ENCODE data around the gene TMEM134. TPM values are rescaled to one million over a fixed set of nuclear protein-coding genes. Genes with fewer than 3 reads are reported as not detected.

Gene TMEM134
- total RNA-seq, 1 experiment from 2014 or later, result 61.1 TPM

DNA sequence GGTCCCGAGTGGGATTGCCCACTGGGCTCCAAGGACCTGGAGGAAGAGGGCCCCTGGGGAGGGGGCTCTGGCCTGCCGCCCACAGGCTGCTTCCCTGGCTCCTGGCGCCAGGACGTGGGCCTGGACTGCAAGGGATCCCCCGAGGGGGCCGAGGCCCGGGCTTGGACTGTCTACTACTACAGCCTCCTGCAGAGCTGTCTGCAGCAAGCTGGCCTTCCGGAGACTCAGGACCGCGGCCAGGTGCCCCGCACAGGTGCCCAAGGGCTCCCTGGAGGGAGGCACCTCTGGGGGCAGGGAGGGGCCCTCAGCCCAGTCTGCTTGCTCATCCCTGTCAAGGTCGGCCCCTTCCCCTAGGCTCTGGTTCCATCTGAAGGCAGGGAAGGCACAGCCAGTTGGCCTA, 51.6 kb downstream of the TMEM134 start:
- H3K4me3 ChIP-seq, result no peak overlapping the region
- H3K27ac ChIP-seq, result no peak overlapping the region
- DNase-seq (ENCODE audit: low read depth in 1 of 2, low spot score in 2 of 2), result no peak
- peaks cover 5% of the 10 kb centered on the region for H3K9me3 ChIP-seq (replicated peaks)
- H3K27me3 ChIP-seq (replicated peaks), result peaks cover 36% of the 10 kb centered on the region
- H3K4me1 ChIP-seq (replicated peaks), result peaks cover 26% of the 10 kb centered on the region
- 0 out of 2 replicates have a peak, but pooled peaks cover 4% of the 10 kb centered on the region for H3K36me3 ChIP-seq

DNA sequence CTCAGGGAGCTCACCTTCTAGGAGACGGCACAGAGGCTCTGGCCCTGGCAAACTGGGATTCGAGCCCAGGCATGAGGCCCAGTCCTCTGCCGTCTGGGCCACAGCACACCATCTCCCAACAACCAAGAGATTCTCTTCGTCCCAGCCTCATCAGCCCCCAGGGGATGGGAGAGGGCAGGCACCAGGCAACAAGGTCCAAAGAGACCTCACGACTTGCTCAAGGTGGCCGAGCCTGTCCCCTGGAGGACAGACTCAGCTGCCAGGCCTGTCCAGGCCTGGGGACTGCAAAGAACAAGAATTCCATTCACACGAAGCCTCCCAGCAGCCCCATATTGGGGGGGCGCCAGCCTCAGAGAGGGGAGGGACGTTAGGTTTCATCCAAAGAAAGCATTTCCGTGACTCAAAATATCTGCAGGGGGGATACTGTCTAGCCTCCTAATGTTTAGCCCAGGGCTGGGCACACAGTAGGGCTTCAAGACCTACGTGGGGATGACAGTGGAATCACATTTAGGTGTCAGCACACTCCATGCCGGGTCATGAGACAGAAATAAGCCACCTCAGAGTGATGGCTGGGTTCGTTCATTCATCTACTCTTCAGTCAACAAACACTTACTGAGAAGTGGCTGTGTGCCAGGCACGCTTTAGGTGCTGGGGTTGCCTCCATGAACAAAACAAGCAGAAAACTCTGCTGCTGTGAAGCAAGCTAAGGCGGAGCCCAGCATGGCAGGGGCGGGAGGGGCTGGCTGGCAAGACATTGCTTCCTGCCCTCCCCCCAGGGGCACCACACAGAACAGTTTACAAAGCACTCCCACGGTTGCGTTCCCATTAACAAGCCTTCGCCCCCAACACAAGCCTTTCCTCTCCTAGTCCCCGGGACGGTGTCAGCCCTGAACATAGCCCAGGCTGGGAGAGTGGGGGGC, 52.4 kb downstream of the TMEM134 start:
- Histone ChIP-seq H3K4me3 (no peak overlapping the region), H3K9me3 (replicated peaks) (peaks cover 5% of the 10 kb centered on the region), H3K27me3 (replicated peaks) (peaks cover 44% of the 10 kb centered on the region), H3K36me3 (0 out of 2 replicates have a peak, but pooled peaks cover 4% of the 10 kb centered on the region), H3K4me1 (replicated peaks) (peaks cover 26% of the 10 kb centered on the region), H3K27ac (no peak overlapping the region)
- no peak for DNase-seq (ENCODE audit: low read depth in 1 of 2, low spot score in 2 of 2)

DNA sequence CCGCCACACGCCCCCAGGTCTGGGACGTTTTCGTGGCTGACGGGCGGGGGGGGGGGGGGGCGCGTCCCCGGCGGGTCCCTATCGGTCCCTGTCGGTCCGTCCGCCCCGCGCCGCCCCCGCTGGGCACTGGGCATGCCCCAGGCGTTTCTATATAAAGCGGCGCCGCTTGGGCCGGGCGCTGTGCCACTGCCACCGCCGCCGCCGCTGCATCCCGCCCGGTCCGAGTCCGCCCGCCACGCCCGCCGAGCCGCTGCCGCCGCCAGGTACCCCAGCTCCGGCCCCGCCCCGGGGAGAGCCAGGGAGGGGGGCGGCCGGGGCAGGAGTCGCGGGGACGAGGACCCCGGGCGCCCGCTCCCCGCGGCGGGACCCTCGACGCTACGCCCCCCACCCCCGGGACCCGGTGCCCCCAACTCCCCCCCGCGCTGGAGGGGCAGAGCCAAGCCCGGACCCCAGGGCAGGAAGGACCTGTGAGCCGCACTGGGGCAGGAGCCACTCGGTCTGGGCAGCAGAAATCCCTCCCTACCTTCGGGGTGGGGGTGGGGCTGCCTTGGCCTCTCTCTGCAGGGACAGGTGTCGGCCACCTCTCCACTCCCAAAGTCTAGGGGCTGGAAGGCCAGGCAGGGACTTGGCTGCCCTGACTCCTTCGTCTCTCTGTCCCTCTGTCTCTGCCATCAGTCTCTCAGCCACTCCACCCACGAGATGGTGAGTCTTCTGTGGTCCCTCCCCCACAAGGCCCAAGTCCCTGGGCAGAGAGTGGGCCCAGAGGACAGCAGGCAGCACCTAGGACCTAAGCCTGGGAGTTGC, 53.3 kb downstream of the TMEM134 start, which contains the start of gene CARNS1:
Gene CARNS1, plus strand, starts transcription at position 178 of the 804 bp plus-strand sequence. Its CDS starts 522 bp downstream, at position 700.
- H3K4me3 ChIP-seq, result no peak within 1 kb of the TSS
- 0 out of 2 replicates have a peak, but pooled peaks cover 3% of the 10 kb centered on the region for H3K36me3 ChIP-seq
- peaks cover 3% of the 10 kb centered on the region for H3K9me3 ChIP-seq (replicated peaks)
- H3K27ac ChIP-seq, result no peak within 1 kb of the TSS
- no peak for DNase-seq (ENCODE audit: low read depth in 1 of 2, low spot score in 2 of 2)
- H3K4me1 ChIP-seq (replicated peaks), result peaks cover 19% of the 10 kb centered on the region
- H3K27me3 ChIP-seq (replicated peaks), result peaks cover 54% of the 10 kb centered on the region

DNA sequence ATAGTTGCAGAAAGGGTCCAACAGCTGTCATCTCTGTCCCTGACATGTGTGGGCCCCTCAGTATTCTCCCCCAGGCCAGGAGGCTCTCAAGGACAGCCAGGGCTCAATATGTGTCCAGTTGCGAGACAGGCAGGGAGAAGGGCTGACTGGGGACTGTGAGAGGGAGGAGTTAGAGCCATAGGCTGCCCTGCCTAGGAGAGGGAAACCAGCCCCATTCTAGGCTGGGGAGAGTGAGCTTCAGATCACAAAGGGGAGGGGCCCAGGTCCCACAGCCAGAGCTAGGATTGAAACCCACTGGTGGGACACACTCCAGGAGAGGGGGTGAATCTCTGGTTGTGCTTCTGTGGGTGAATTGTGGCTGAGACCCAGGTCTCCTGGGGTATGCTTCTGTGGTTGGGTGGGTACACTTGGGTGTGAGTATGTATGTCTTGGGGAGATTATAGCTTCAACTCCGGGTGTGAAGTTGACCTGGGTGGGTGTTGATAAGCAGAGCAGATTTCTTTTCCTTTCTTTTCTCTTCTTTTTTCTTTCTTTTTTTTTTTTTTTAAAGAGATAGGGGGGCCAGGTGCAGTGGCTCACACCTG, 55.7 kb downstream of the TMEM134 start:
- Histone ChIP-seq H3K4me1 (replicated peaks) (0 out of 2 replicates have a peak, but pooled peaks cover 8% of the 10 kb centered on the region), H3K27me3 (replicated peaks) (peaks cover 77% of the 10 kb centered on the region), H3K4me3 (no peak overlapping the region), H3K36me3 (no peaks in the 10 kb centered on the region), H3K27ac (no peak overlapping the region), H3K9me3 (replicated peaks) (no peaks in the 10 kb centered on the region; the same call in 1 of the 2 replicates)
- DNase-seq (ENCODE audit: low read depth in 1 of 2, low spot score in 2 of 2), result no peak

DNA sequence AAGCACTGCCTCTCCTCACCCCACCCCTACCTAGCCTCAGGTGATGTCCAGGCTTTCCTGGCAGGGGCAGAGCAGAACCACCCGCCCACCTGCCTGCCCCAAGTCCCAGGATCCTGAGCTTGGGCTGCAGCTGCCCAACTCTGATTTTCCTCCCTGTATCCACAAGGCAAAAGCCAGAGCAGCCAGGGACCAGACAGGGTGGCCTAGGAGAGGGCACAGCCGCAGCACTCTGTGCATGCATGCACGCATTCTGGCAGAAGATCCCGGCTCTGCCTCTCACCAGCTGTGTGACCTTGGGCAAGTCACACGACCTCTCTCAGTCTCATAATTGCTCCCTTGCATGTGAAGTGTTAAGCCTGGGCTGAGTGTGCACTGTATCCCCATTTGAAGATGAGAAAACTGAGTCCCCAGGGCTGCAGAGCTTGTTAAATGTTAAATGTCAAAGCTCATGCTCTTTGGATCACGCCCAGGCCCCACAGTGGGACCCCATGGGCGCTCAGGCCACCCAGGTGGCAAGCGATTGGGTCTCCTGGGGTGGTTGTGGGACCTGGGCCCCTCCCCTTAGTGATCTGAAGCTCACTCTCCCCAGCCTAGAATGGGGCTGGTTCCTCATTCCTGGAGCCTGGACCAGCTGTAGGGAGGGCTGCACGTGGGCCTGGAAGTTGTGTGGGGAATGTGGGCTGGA, 56.4 kb downstream of the TMEM134 start:
- Histone ChIP-seq H3K4me3 (no peak overlapping the region), H3K27me3 (replicated peaks) (peaks cover 84% of the 10 kb centered on the region), H3K36me3 (no peaks in the 10 kb centered on the region), H3K9me3 (replicated peaks) (no peaks in the 10 kb centered on the region; the same call in 1 of the 2 replicates), H3K27ac (no peak overlapping the region), H3K4me1 (replicated peaks) (0 out of 2 replicates have a peak, but pooled peaks cover 8% of the 10 kb centered on the region)
- DNase-seq (ENCODE audit: low read depth in 1 of 2, low spot score in 2 of 2), result no peak

DNA sequence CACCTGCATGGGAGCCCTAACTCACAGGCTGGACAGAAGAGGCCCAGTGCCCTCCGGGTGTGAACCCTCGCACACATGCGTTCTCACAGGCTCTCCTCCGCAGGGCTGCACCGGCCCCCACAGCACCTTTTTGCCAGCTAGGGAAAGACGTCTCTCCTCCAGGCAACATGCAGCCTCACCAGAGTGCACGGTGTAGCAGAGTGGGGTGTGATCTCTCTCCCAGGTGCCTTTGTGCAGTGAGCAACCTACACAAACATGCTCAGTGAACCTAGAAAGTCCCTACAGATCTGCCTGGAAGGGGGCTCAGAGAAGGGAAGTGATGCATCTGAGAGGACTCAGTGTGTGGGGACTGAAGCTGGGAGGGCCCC, 57.3 kb downstream of the TMEM134 start:
- Histone ChIP-seq H3K27ac (no peak overlapping the region), H3K36me3 (no peaks in the 10 kb centered on the region), H3K4me1 (replicated peaks) (0 out of 2 replicates have a peak, but pooled peaks cover 3% of the 10 kb centered on the region), H3K4me3 (no peak overlapping the region), H3K27me3 (replicated peaks) (peaks cover 91% of the 10 kb centered on the region), H3K9me3 (replicated peaks) (no peaks in the 10 kb centered on the region; the same call in 1 of the 2 replicates)
- no peak for DNase-seq (ENCODE audit: low read depth in 1 of 2, low spot score in 2 of 2)

Other genes with a start within 250 kb of the TMEM134 start
- gene GRK2, start 202.8 kb downstream of the TMEM134 start, total RNA-seq (2014; rRNA removed; shearing (Covaris generic)), result 96.2 and 138 TPM in 2 replicates
- gene ANKRD13D, start 179.9 kb downstream of the TMEM134 start, total RNA-seq (2014; rRNA removed; shearing (Covaris generic)), result 40.2 and 61.7 TPM in 2 replicates
- gene SSH3, start 165.7 kb downstream of the TMEM134 start, total RNA-seq (2014; rRNA removed; shearing (Covaris generic)), result 13.4 and 17.5 TPM in 2 replicates
- gene POLD4, start 115.7 kb downstream of the TMEM134 start, total RNA-seq (2014; rRNA removed; shearing (Covaris generic)), result 81.8 and 125 TPM in 2 replicates
- gene CLCF1, start 95.7 kb downstream of the TMEM134 start, total RNA-seq (2014; rRNA removed; shearing (Covaris generic)), result 6.9 and 9.4 TPM in 2 replicates
- 13.8 and 25.1 TPM in 2 replicates for gene RAD9A, start 77.3 kb downstream of the TMEM134 start, total RNA-seq (2014; rRNA removed; shearing (Covaris generic))
- gene PPP1CA, start 67.4 kb downstream of the TMEM134 start, total RNA-seq (2014; rRNA removed; shearing (Covaris generic)), result 668 and 731 TPM in 2 replicates
- gene TBC1D10C, start 65.2 kb downstream of the TMEM134 start, total RNA-seq (2014; rRNA removed; shearing (Covaris generic)), result not detected in 2 replicates
- gene CARNS1, start 53.6 kb downstream of the TMEM134 start, total RNA-seq (2014; rRNA removed; shearing (Covaris generic)), result not detected in 2 replicates
- gene RPS6KB2, start 40.8 kb downstream of the TMEM134 start, total RNA-seq (2014; rRNA removed; shearing (Covaris generic)), result 166 and 177 TPM in 2 replicates
- gene PTPRCAP, start 31.6 kb downstream of the TMEM134 start, total RNA-seq (2014; rRNA removed; shearing (Covaris generic)), result 0.37 TPM in 1 of 2 replicates, not detected in the other
- gene CORO1B, start 25.8 kb downstream of the TMEM134 start, total RNA-seq (2014; rRNA removed; shearing (Covaris generic)), result 123 and 181 TPM in 2 replicates
- not detected in 2 replicates for gene GPR152, start 16.5 kb downstream of the TMEM134 start, total RNA-seq (2014; rRNA removed; shearing (Covaris generic))
- gene CABP4, start 13.9 kb downstream of the TMEM134 start, total RNA-seq (2014; rRNA removed; shearing (Covaris generic)), result not detected in 2 replicates
- 184 and 185 TPM in 2 replicates for gene AIP, start 13.8 kb upstream of the TMEM134 start, total RNA-seq (2014; rRNA removed; shearing (Covaris generic))
- 11.5 and 18.7 TPM in 2 replicates for gene PITPNM1, start 36.1 kb upstream of the TMEM134 start, total RNA-seq (2014; rRNA removed; shearing (Covaris generic))
- gene CDK2AP2, start 38.9 kb upstream of the TMEM134 start, total RNA-seq (2014; rRNA removed; shearing (Covaris generic)), result 61.9 and 82.4 TPM in 2 replicates
- gene CABP2, start 54.2 kb upstream of the TMEM134 start, total RNA-seq (2014; rRNA removed; shearing (Covaris generic)), result not detected in 2 replicates
- gene GSTP1, start 114.6 kb upstream of the TMEM134 start, total RNA-seq (2014; rRNA removed; shearing (Covaris generic)), result 2,425 and 2,720 TPM in 2 replicates
- 308 and 343 TPM in 2 replicates for gene NDUFV1, start 137.7 kb upstream of the TMEM134 start, total RNA-seq (2014; rRNA removed; shearing (Covaris generic))
- gene NUDT8, start 160.7 kb upstream of the TMEM134 start, total RNA-seq (2014; rRNA removed; shearing (Covaris generic)), result 7.4 and 14.0 TPM in 2 replicates
- not detected in 2 replicates for gene TBX10, start 170.5 kb upstream of the TMEM134 start, total RNA-seq (2014; rRNA removed; shearing (Covaris generic))
- not detected in 2 replicates for gene ACY3, start 181.5 kb upstream of the TMEM134 start, total RNA-seq (2014; rRNA removed; shearing (Covaris generic))
- not detected in 2 replicates for gene ALDH3B2, start 205.4 kb upstream of the TMEM134 start, total RNA-seq (2014; rRNA removed; shearing (Covaris generic))